BJ (cell line): ENCODE results near the gene TREH. TPM values are rescaled to one million over a fixed set of nuclear protein-coding genes. Genes with fewer than 3 reads are reported as not detected.
"Not testable (repeated sequence)": the region's sequence is repeated elsewhere in the genome, so short reads cannot be mapped to it uniquely, and the experiment has no call there.

Experiments
- CTCF ChIA-PET: fragments of 350-600 bp; formaldehyde crosslinking; extraction: SDS; loops from one replicate; lab custom pipeline; 2021; ENCODE audit warnings: antibody characterized with exemption, inconsistent platforms; lab: Yijun Ruan, JAX
- POLR2A ChIA-PET: fragments of 300-600 bp; sonication (Branson Sonifier 250); formaldehyde crosslinking; extraction: SDS; loops from one replicate; lab custom pipeline; 2021; ENCODE audit warnings: antibody characterized with exemption; lab: Charles Lee
- DNase-seq: peaks from one replicate; pipeline ENCODE4 v3.0.0-alpha.2; 2011; ENCODE audit warnings: low read depth
- H3K27me3 ChIP-seq: 2 replicates; pipeline ENCODE4 v1.6.0; 2011; ENCODE audit warnings: low read length; ENCODE audit not compliant: control insufficient read depth, insufficient read depth
- H3K36me3 ChIP-seq: 2 replicates; pipeline ENCODE4 v1.5.1; 2011; ENCODE audit warnings: low read length; ENCODE audit not compliant: control insufficient read depth, insufficient read depth
- H3K4me3 ChIP-seq: 2 replicates; pipeline ENCODE4 v1.5.1; 2011; ENCODE audit warnings: low read depth, mild to moderate bottlenecking, control low read depth, low read length
- polyA plus RNA-seq: library from polyadenylated mRNA; depleted of rRNA; stranded (reverse); fragments of >200 nt; gene quantifications from 2 replicates; pipeline ENCODE4 v1.2.3, GENCODE V29; 2011
- TF ChIP-seq, protein P1 (sequence below): IDR thresholded peaks from 2 replicates; pipeline ENCODE4 v1.5.1; 2011; ENCODE audit warnings: low read depth, mild to moderate bottlenecking, control low read depth, inconsistent platforms, low read length, moderate library complexity; ENCODE audit not compliant: insufficient read depth

Gene TREH
- polyA plus RNA-seq, 1 experiment, result not detected

DNA sequence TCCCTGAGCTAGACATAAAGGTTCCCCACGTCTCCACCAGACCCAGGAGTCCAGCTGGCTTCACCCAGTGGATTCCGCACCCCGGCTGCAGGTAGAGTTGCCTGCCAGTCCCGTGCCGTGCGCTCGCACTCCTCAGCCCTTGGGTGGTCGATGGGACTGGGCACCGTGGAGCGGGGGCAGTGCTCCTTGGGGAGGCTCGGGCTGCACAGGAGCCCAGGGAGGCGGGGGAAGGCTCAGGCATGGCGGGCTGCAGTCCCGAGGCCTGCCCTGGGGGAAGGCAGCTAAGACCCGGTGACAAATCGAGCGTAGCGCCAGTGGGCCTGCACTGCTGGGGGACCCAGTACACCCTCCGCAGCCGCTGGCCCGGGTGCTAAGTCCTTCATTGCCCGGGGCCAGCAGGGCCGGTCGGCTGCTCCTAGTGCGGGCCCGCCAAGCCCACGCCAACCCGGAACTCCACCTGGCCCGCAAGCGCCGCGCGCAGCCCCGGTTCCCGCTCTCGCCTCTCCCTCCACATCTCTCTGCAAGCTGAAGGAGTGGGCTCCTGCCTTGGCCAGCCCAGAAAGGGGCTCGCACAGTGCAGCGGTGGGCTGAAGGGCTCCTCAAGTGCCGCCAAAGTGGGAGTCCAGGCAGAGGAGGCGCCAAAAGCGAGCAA lies 9.5 kb upstream of the TREH start:
- Histone ChIP-seq H3K36me3 (no peaks in the 10 kb centered on the region), H3K27me3 (no peaks in the 10 kb centered on the region; the same call in 1 of the 2 replicates), H3K4me3 (no peak overlapping the region)
- POLR2A ChIA-PET, result interaction anchor here (0.5 kb wide), 1 partner anchor 102 kb away, joined by 4 read pairs; no protein-coding TSS in a partner anchor
- CTCF ChIA-PET, result interaction anchor here (0.6 to 10.3 kb wide), 38 partner anchors 8 to 342 kb away, joined by 3 to 136 read pairs (median 5); partner anchors contain the start of genes BCL9L, DDX6, SLC37A4 and TREH
- DNase-seq, result no peak
- TF ChIP-seq, protein P1, sequence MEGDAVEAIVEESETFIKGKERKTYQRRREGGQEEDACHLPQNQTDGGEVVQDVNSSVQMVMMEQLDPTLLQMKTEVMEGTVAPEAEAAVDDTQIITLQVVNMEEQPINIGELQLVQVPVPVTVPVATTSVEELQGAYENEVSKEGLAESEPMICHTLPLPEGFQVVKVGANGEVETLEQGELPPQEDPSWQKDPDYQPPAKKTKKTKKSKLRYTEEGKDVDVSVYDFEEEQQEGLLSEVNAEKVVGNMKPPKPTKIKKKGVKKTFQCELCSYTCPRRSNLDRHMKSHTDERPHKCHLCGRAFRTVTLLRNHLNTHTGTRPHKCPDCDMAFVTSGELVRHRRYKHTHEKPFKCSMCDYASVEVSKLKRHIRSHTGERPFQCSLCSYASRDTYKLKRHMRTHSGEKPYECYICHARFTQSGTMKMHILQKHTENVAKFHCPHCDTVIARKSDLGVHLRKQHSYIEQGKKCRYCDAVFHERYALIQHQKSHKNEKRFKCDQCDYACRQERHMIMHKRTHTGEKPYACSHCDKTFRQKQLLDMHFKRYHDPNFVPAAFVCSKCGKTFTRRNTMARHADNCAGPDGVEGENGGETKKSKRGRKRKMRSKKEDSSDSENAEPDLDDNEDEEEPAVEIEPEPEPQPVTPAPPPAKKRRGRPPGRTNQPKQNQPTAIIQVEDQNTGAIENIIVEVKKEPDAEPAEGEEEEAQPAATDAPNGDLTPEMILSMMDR, result no peak

DNA sequence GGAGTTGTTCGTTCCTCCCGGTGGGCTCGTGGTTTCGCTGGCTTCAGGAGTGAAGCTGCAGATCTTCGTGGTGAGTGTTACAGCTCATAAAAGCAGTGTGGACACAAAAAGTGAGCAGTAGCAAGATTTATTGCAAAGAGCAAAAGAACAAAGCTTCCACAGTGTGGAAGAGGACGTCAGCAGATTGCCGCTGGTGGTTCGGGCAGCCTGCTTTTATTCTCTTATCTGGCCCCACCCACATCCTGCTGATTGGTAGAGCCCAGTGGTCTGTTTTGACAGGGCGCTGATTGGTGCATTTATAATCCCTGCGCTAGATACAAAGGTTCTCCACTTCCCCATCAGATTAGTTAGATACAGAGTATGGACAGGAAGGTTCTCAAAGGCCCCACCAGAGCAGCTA lies 8.9 kb upstream of the TREH start:
- H3K27me3 ChIP-seq, DNase-seq, POLR2A ChIA-PET, H3K4me3 ChIP-seq, H3K36me3 ChIP-seq: not testable (repeated sequence)
- CTCF ChIA-PET, result interaction anchor here (0.9 to 10.3 kb wide), 15 partner anchors 9 to 268 kb away, joined by 3 to 136 read pairs (median 5); partner anchors contain the start of genes DDX6, TREH and UPK2

DNA sequence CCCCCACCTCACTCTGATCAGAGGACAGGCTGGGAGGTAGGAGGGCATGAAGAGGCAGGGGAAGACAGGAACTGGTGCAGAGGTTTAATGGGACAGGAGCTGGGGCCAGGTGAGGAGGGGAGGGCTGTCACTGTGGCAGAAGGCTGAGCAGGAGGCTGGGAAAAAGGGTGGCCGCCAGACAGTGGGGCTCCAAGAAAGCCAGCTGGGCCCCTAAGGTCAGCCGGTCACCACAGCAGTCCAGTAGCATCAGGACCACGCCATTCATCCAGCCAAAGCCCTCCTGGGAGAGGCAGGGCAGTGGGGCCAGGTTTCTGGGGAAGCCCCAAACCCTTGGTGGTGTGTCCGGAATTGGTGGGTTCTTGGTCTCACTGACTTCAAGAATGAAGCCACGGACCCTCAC lies 8.5 kb upstream of the TREH start:
- no peaks in the 10 kb centered on the region for H3K36me3 ChIP-seq
- ChIA-PET CTCF (interaction anchor here (1.1 to 10.3 kb wide), 8 partner anchors 14 to 269 kb away, joined by 3 to 136 read pairs (median 24); partner anchors contain the start of genes DDX6 and UPK2), POLR2A (no interaction called here)

DNA sequence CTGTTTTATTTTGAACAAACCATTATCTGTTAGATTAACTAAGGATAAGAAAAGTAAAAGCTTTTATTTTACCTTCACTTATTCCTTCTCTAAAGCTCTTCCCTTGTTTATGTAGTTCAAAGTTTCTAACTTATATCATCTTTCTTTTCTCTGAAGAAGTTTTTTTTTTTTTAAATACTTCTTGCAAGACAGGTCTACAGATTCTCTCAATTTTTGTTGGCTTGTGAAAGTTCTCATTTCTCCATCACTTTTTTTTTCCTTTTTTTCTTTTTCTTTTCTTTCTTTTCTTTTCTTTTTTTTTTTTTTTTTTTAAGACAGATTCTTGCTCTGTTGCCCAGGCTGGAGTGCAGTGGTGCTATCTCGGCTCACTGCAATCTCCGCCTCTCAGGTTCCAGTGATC lies 4.7 kb upstream of the TREH start:
- POLR2A ChIA-PET, result no interaction called here
- TF ChIP-seq, protein P1, result no peak
- H3K27me3 ChIP-seq, result peaks cover 6% of the 10 kb centered on the region; the same call in 1 of the 2 replicates
- H3K36me3 ChIP-seq, result no peaks in the 10 kb centered on the region
- H3K4me3 ChIP-seq, result no peak overlapping the region
- CTCF ChIA-PET, result no interaction called here
- no peak for DNase-seq

More for the DNA sequence above, 8.5 kb upstream of the TREH start:
- H3K4me3 ChIP-seq, result no peak overlapping the region
- H3K27me3 ChIP-seq, result peaks cover 1% of the 10 kb centered on the region; the same call in 1 of the 2 replicates
- no peak for DNase-seq
- TF ChIP-seq, protein P1, result no peak

DNA sequence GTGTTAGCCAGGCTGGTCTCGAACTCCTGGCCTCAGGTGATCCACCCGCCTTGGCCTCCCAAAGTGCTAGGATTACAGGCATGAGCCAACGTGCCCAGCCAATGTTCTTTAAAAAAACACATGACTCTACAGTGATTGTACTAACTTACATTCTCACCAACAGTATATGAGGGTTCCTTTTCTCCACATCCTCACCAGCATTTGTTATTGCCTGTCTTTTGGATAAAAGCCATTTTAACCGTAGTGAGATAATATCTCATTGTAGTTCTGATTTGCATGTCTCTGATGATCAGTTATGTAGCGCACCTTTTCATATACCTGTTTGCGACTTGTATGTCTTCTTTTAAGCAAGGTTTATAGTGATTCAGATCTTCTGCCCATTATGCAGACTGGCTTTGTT lies 3.5 kb upstream of the TREH start:
- H3K27me3 ChIP-seq, CTCF ChIA-PET, H3K36me3 ChIP-seq, DNase-seq, H3K4me3 ChIP-seq, POLR2A ChIA-PET: not testable (repeated sequence)

DNA sequence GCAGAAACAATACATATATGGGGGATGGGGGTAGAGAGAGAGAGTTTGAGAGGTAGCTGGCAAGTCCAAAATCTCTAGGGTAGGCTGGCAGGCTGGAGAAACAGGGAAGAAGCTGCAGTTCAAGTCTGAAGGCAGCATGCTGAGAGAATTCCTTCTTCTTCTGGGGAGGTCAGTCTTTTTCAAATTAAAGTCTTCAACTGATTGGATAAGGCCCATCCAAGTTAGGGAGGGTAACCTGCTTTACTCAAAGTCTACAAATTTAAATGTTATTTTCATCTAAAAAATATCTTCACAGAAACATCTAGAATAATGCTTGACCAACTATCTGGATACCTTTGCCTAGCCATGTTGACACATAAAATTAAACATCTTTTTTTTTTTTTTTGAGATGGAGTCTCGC lies 2.9 kb upstream of the TREH start:
- no peaks in the 10 kb centered on the region for H3K36me3 ChIP-seq
- TF ChIP-seq, protein P1, result no peak
- DNase-seq, result no peak
- ChIA-PET POLR2A (no interaction called here), CTCF (no interaction called here)
- no peak overlapping the region for H3K4me3 ChIP-seq
- peaks cover 6% of the 10 kb centered on the region; the same call in 1 of the 2 replicates for H3K27me3 ChIP-seq
